22Rv1 (cell line): ENCODE results near the gene CHRNA4.

ENCODE experiments used
- ZFX ChIP-seq: fragments of 450-650 bp; IDR thresholded peaks from 2 replicates; pipeline ENCODE4 v1.6.1; 2017; ENCODE audit warnings: antibody characterized with exemption, borderline replicate concordance
- TF ChIP-seq, protein P1 (sequence below): fragments of 450-650 bp; IDR thresholded peaks from 2 replicates; pipeline ENCODE4 v1.5.1; 2017; ENCODE audit warnings: mild to moderate bottlenecking

DNA sequence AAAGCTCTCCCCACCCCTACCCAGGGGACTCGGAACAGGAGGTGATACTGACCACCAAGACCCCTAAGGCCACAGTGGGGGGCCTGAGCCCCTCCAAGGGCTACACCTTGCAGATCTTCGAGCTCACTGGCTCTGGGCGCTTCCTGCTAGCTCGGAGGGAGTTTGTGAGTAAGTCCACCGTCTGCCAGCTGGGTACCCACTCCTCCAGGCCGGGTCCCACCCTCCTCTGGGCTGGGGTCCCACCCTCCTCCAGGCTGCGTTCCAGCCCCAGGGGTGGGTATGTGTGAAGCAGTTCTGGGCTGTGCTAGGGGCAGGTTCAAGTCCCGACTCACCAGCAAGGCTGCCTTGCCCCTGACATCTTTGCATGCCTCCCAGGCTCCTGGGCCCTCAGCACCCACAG lies 55.8 kb downstream of the CHRNA4 start:
- TF ChIP-seq, protein P1, sequence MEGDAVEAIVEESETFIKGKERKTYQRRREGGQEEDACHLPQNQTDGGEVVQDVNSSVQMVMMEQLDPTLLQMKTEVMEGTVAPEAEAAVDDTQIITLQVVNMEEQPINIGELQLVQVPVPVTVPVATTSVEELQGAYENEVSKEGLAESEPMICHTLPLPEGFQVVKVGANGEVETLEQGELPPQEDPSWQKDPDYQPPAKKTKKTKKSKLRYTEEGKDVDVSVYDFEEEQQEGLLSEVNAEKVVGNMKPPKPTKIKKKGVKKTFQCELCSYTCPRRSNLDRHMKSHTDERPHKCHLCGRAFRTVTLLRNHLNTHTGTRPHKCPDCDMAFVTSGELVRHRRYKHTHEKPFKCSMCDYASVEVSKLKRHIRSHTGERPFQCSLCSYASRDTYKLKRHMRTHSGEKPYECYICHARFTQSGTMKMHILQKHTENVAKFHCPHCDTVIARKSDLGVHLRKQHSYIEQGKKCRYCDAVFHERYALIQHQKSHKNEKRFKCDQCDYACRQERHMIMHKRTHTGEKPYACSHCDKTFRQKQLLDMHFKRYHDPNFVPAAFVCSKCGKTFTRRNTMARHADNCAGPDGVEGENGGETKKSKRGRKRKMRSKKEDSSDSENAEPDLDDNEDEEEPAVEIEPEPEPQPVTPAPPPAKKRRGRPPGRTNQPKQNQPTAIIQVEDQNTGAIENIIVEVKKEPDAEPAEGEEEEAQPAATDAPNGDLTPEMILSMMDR: no peak
- TF ChIP-seq ZFX: no peak
